MM.1S (cell line): ENCODE results near the gene EMC1.
"Not testable (repeated sequence)": the region's sequence is repeated elsewhere in the genome, so short reads cannot be mapped to it uniquely, and the experiment has no call there.

ENCODE experiments used
- CTCF ChIP-seq: fragments of 300-600 bp; sonication (generic); IDR thresholded peaks from 2 replicates; pipeline ENCODE4 v1.5.1; 2016; ENCODE audit warnings: antibody characterized with exemption, low read length, mixed read lengths
- EZH2 ChIP-seq: fragments of 300-600 bp; sonication (generic); optimal IDR thresholded peaks from 2 replicates; pipeline ENCODE3; 2017; ENCODE audit warnings: low read depth, mild to moderate bottlenecking, antibody characterized with exemption, low read length, mixed read lengths

- not testable (repeated sequence) for TF ChIP-seq CTCF, EZH2
Observed at GRCh38 chr1:19256301-19256700, 5.0 kb upstream of the EMC1 start.
